ENCODE measurements around the gene GLDN. TPM values are rescaled to one million over a fixed set of nuclear protein-coding genes. Genes with fewer than 3 reads are reported as not detected.

Gene GLDN
- not detected in 2 replicates for total RNA-seq (2014; rRNA removed; shearing (Covaris generic))

- in situ Hi-C loops (cut with HindIII; ENCODE audit: low sequenced_read_pairs), result no loop called here
- peak; percentile 9 for DNase-seq (ENCODE audit: low spot score)
These were observed at the start of gene GLDN for GRCh38 chr15:51341366-51342226. GLDN (plus strand) TSS chr15:51341655; CDS start chr15:51341685, 30 bp downstream.

GRCh38 chr15:51298620-51299019 lies 42.8 kb upstream of the GLDN start:
- in situ Hi-C loops (cut with HindIII; ENCODE audit: low sequenced_read_pairs), result no loop called here
- DNase-seq (ENCODE audit: low spot score), result no peak

GRCh38 chr15:51299187-51300015 lies 42.1 kb upstream of the GLDN start:
- in situ Hi-C loops (cut with HindIII; ENCODE audit: low sequenced_read_pairs), result no loop called here
- DNase-seq (ENCODE audit: low spot score), result no peak

GRCh38 chr15:51302480-51302879 lies 39.0 kb upstream of the GLDN start:
- in situ Hi-C loops (cut with HindIII; ENCODE audit: low sequenced_read_pairs), result no loop called here
- DNase-seq (ENCODE audit: low spot score), result no peak

- DNase-seq (ENCODE audit: low spot score), result no peak
- in situ Hi-C loops (cut with HindIII; ENCODE audit: low sequenced_read_pairs), result no loop called here
These were observed 37.9 kb upstream of the GLDN start for GRCh38 chr15:51303462-51303980.

GRCh38 chr15:51307325-51307724 lies 34.1 kb upstream of the GLDN start:
- in situ Hi-C loops (cut with HindIII; ENCODE audit: low sequenced_read_pairs), result no loop called here
- DNase-seq (ENCODE audit: low spot score), result no peak

- in situ Hi-C loops (cut with HindIII; ENCODE audit: low sequenced_read_pairs), result no loop called here
- no peak for DNase-seq (ENCODE audit: low spot score)
These were observed 33.6 kb upstream of the GLDN start for GRCh38 chr15:51307811-51308210.

GRCh38 chr15:51310064-51310463 lies 31.4 kb upstream of the GLDN start:
- in situ Hi-C loops (cut with HindIII; ENCODE audit: low sequenced_read_pairs), result no loop called here
- no peak for DNase-seq (ENCODE audit: low spot score)

GRCh38 chr15:51311510-51311909 lies 29.9 kb upstream of the GLDN start:
- in situ Hi-C loops (cut with HindIII; ENCODE audit: low sequenced_read_pairs), result no loop called here
- no peak for DNase-seq (ENCODE audit: low spot score)

- in situ Hi-C loops (cut with HindIII; ENCODE audit: low sequenced_read_pairs), result no loop called here
- DNase-seq (ENCODE audit: low spot score), result peak; percentile 14
These were observed 29.0 kb upstream of the GLDN start for GRCh38 chr15:51312166-51313073.

GRCh38 chr15:51313074-51313393 lies 28.4 kb upstream of the GLDN start:
- no peak for DNase-seq (ENCODE audit: low spot score)
- in situ Hi-C loops (cut with HindIII; ENCODE audit: low sequenced_read_pairs), result no loop called here

- in situ Hi-C loops (cut with HindIII; ENCODE audit: low sequenced_read_pairs), result no loop called here
- DNase-seq (ENCODE audit: low spot score), result no peak
These were observed 27.7 kb upstream of the GLDN start for GRCh38 chr15:51313644-51314280.

GRCh38 chr15:51314391-51315337 lies 26.8 kb upstream of the GLDN start:
- in situ Hi-C loops (cut with HindIII; ENCODE audit: low sequenced_read_pairs), result no loop called here
- no peak for DNase-seq (ENCODE audit: low spot score)

GRCh38 chr15:51315726-51316125 lies 25.7 kb upstream of the GLDN start:
- in situ Hi-C loops (cut with HindIII; ENCODE audit: low sequenced_read_pairs), result no loop called here
- peak; percentile 52 for DNase-seq (ENCODE audit: low spot score)

GRCh38 chr15:51316636-51317035 lies 24.8 kb upstream of the GLDN start:
- DNase-seq (ENCODE audit: low spot score), result no peak
- in situ Hi-C loops (cut with HindIII; ENCODE audit: low sequenced_read_pairs), result no loop called here

- in situ Hi-C loops (cut with HindIII; ENCODE audit: low sequenced_read_pairs), result no loop called here
- no peak for DNase-seq (ENCODE audit: low spot score)
These were observed 22.9 kb upstream of the GLDN start for GRCh38 chr15:51318382-51319150.

- in situ Hi-C loops (cut with HindIII; ENCODE audit: low sequenced_read_pairs), result no loop called here
- DNase-seq (ENCODE audit: low spot score), result no peak
These were observed 21.9 kb upstream of the GLDN start for GRCh38 chr15:51319539-51319938.
